ENCODE measurements around the gene ARNT2.

GRCh38 chr15:80479191-80479590, 75.0 kb downstream of the ARNT2 start:
- TF ChIP-seq CTCF (IDR thresholded peaks at IDR 0.05) (no peak), ZFX (IDR thresholded peaks at IDR 0.05; ENCODE audit: borderline replicate concordance) (no peak)

All from 22Rv1 (cell line).